Liver (tissue), 9 donors: Measurements from ENCODE around the gene SH2B3. TPM values are rescaled to one million over a fixed set of nuclear protein-coding genes. Genes with fewer than 3 reads are reported as not detected.

Experiments used
- DNase-seq: peaks from one replicate; pipeline ENCODE4 v3.0.0-alpha.2; 2017; ENCODE audit warnings: low spot score
- H3K27ac ChIP-seq, 2 donors: one replicate each; pipeline ENCODE4 v1.7.0; 2013; ENCODE audit warnings: inconsistent platforms in 2 of 2, low read length in 2 of 2, control low read depth in 1 of 2, low read depth in 1 of 2, mild to moderate bottlenecking in 1 of 2
- H3K27me3 ChIP-seq, 4 donors: one replicate each; pipeline versions ENCODE4 v1.6.1 to v1.7.0; 2013; ENCODE audit warnings: low read length in 3 of 4, inconsistent platforms in 1 of 4, mild to moderate bottlenecking in 1 of 4, moderate library complexity in 1 of 4; ENCODE audit not compliant: control insufficient read depth in 4 of 4, insufficient read depth in 4 of 4
- H3K36me3 ChIP-seq, 4 donors: one replicate each; pipeline versions ENCODE4 v1.6.1 to v1.7.0; 2013; ENCODE audit warnings: low read length in 3 of 4, mild to moderate bottlenecking in 3 of 4, low read depth in 1 of 4, moderate library complexity in 1 of 4; ENCODE audit not compliant: control insufficient read depth in 4 of 4, insufficient read depth in 3 of 4
- H3K4me1 ChIP-seq, 4 donors: one replicate each; pipeline versions ENCODE4 v1.6.1 to v1.7.0; 2013; ENCODE audit warnings: low read length in 3 of 4, mild to moderate bottlenecking in 3 of 4, moderate library complexity in 1 of 4; ENCODE audit not compliant: control insufficient read depth in 4 of 4, insufficient read depth in 4 of 4
- H3K4me3 ChIP-seq, 3 donors: one replicate each; pipeline versions ENCODE4 v1.6.1 to v1.7.0; 2013; ENCODE audit warnings: low read length in 3 of 3, control low read depth in 1 of 3, low read depth in 1 of 3, mild to moderate bottlenecking in 1 of 3
- H3K9ac ChIP-seq, 2 donors: one replicate each; pipeline ENCODE4 v1.7.0; 2013; ENCODE audit warnings: low read length in 2 of 2, mild to moderate bottlenecking in 2 of 2, moderate library complexity in 2 of 2, control low read depth in 1 of 2, low read depth in 1 of 2
- H3K9me3 ChIP-seq, 4 donors: one replicate each; pipeline versions ENCODE4 v1.6.1 to v1.7.0; 2013; ENCODE audit warnings: low read length in 3 of 4; ENCODE audit not compliant: control insufficient read depth in 4 of 4
- EGR1 ChIP-seq, 2 donors: IDR thresholded peaks; 2 replicates each; pipeline ENCODE4 v1.6.1; 2016 to 2018; ENCODE audit warnings: antibody characterized with exemption in 2 of 2, low read depth in 2 of 2
- FOXA1 ChIP-seq: IDR thresholded peaks from 2 replicates; pipeline ENCODE4 v1.6.1; 2016; ENCODE audit warnings: antibody characterized with exemption
- FOXA2 ChIP-seq: IDR thresholded peaks from 2 replicates; pipeline ENCODE4 v1.6.1; 2016; ENCODE audit warnings: antibody characterized with exemption
- GABPA ChIP-seq, 2 donors: IDR thresholded peaks in 1 of 2; conservative IDR thresholded peaks in 1 of 2; 2 replicates each; pipeline ENCODE4 v1.6.1; 2016; ENCODE audit warnings: antibody characterized with exemption in 2 of 2, mild to moderate bottlenecking in 1 of 2, moderate library complexity in 1 of 2
- HNF4A ChIP-seq, 2 donors: conservative IDR thresholded peaks; 2 replicates each; pipeline ENCODE4 v1.6.1; 2016; ENCODE audit warnings: antibody characterized with exemption in 2 of 2, mild to moderate bottlenecking in 2 of 2
- HNF4G ChIP-seq: IDR thresholded peaks from 2 replicates; pipeline ENCODE4 v1.6.1; 2016; ENCODE audit warnings: antibody characterized with exemption
- JUND ChIP-seq, 2 donors: IDR thresholded peaks; 2 replicates each; pipeline ENCODE4 v1.6.1; 2016; ENCODE audit warnings: antibody characterized with exemption in 2 of 2
- NR2F2 ChIP-seq: IDR thresholded peaks from 2 replicates; pipeline ENCODE4 v1.6.1; 2016; ENCODE audit warnings: antibody characterized with exemption
- RAD21 ChIP-seq, 2 donors: IDR thresholded peaks; 2 replicates each; pipeline ENCODE4 v1.6.1; 2016; ENCODE audit warnings: antibody characterized with exemption in 2 of 2, mild to moderate bottlenecking in 2 of 2
- RXRA ChIP-seq, 2 donors: IDR thresholded peaks; 2 replicates each; pipeline ENCODE4 v1.6.1; 2017 to 2018; ENCODE audit warnings: antibody characterized with exemption in 2 of 2, mild to moderate bottlenecking in 1 of 2
- SP1 ChIP-seq: IDR thresholded peaks from 2 replicates; pipeline ENCODE4 v1.6.1; 2018; ENCODE audit warnings: antibody characterized with exemption, mild to moderate bottlenecking
- TAF1 ChIP-seq: conservative IDR thresholded peaks from 2 replicates; pipeline ENCODE4 v1.6.1; 2016; ENCODE audit warnings: antibody characterized with exemption, mild to moderate bottlenecking
- YY1 ChIP-seq: IDR thresholded peaks from 2 replicates; pipeline ENCODE4 v1.6.1; 2016; ENCODE audit warnings: antibody characterized with exemption, mild to moderate bottlenecking
- WGBS: extraction: QIAGEN DNeasy Blood & Tissue Kit; methylation state at CpG from one replicate; pipeline ENCODE4 v1.1.7; 2013; 5-methylcytosine and 5-hydroxymethylcytosine counted together
- polyA plus RNA-seq, 2 donors: library from polyadenylated mRNA; stranded (reverse) in 1 of 2; unstranded in 1 of 2; fragments of 200-250 nt in 1 of 2; fragments of >200 nt in 1 of 2; fragmentation: Nextera tagmentation in 1 of 2; extraction: Ambion mirVana in 1 of 2; gene quantifications; one replicate each; pipeline versions ENCODE4 v1.2.1 to v1.2.3, GENCODE V29; 2013 to 2015
- total RNA-seq, 2 donors: library from RNA; depleted of rRNA; stranded (reverse); fragments of >200 nt; gene quantifications; one replicate each; pipeline ENCODE4 v1.2.3, GENCODE V29; 2014
- TF ChIP-seq, protein P1 (sequence below): fragments of 150-350 bp; IDR thresholded peaks from 2 replicates; pipeline ENCODE4 v1.5.1; 2017; ENCODE audit warnings: improper control_type of control experiment, low read depth, low read length; ENCODE audit not compliant: missing input control
- TF ChIP-seq, protein P2 (sequence below): IDR thresholded peaks from 2 replicates; pipeline ENCODE4 v1.6.1; 2016; ENCODE audit warnings: antibody characterized with exemption, mild to moderate bottlenecking
- TF ChIP-seq, protein P3 (sequence below): IDR thresholded peaks from 2 replicates; pipeline ENCODE4 v1.6.1; 2016; ENCODE audit warnings: antibody characterized with exemption
- TF ChIP-seq, protein P4 (sequence below): IDR thresholded peaks from 2 replicates; pipeline ENCODE4 v1.6.1; 2016; ENCODE audit warnings: antibody characterized with exemption
- TF ChIP-seq, protein P5 (sequence below): IDR thresholded peaks from 2 replicates; pipeline ENCODE4 v1.6.1; 2016; ENCODE audit warnings: antibody characterized with exemption
- donor health status: healthy.
- donor health status: healthy.
- donor health status: healthy.
- donor health status: healthy.
- donor health status: healthy.

The SH2B3 gene
- total and polyA plus RNA-seq, 4 donors, result 4.4 to 18.7 (median 8.8) TPM

DNA sequence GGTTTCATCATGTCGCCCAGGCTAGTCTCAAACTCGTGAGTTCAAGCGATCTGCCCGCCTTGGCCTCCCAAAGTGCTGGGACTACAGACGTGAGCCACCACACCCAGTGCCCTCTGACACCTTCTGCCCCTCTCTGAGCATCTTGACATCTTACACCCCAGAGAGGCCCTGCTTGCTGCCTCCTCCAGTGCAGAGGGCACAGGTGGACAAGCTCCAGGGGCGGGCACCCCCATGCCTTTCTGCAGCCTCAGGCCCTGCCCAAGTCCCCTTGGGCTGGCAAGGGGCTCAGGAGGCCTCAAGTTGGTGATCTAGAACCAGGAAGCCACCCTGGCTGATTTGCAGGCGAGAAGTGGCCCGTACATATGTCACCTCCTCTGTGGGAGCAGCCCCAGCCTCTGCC is 11.2 kb upstream of the SH2B3 start:
- H3K27me3 ChIP-seq, result no peaks in the 10 kb centered on the region
- TF ChIP-seq, protein P1, sequence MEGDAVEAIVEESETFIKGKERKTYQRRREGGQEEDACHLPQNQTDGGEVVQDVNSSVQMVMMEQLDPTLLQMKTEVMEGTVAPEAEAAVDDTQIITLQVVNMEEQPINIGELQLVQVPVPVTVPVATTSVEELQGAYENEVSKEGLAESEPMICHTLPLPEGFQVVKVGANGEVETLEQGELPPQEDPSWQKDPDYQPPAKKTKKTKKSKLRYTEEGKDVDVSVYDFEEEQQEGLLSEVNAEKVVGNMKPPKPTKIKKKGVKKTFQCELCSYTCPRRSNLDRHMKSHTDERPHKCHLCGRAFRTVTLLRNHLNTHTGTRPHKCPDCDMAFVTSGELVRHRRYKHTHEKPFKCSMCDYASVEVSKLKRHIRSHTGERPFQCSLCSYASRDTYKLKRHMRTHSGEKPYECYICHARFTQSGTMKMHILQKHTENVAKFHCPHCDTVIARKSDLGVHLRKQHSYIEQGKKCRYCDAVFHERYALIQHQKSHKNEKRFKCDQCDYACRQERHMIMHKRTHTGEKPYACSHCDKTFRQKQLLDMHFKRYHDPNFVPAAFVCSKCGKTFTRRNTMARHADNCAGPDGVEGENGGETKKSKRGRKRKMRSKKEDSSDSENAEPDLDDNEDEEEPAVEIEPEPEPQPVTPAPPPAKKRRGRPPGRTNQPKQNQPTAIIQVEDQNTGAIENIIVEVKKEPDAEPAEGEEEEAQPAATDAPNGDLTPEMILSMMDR, result no peak
- TF ChIP-seq FOXA2, result no peak
- TF ChIP-seq RXRA (IDR thresholded peaks at IDR 0.05), result no peak
- TF ChIP-seq HNF4G, result no peak
- no peak for TF ChIP-seq JUND (IDR thresholded peaks at IDR 0.05)
- TF ChIP-seq NR2F2, result no peak
- TF ChIP-seq HNF4A (conservative IDR thresholded peaks at IDR 0.05), result no peak
- TF ChIP-seq, protein P2, sequence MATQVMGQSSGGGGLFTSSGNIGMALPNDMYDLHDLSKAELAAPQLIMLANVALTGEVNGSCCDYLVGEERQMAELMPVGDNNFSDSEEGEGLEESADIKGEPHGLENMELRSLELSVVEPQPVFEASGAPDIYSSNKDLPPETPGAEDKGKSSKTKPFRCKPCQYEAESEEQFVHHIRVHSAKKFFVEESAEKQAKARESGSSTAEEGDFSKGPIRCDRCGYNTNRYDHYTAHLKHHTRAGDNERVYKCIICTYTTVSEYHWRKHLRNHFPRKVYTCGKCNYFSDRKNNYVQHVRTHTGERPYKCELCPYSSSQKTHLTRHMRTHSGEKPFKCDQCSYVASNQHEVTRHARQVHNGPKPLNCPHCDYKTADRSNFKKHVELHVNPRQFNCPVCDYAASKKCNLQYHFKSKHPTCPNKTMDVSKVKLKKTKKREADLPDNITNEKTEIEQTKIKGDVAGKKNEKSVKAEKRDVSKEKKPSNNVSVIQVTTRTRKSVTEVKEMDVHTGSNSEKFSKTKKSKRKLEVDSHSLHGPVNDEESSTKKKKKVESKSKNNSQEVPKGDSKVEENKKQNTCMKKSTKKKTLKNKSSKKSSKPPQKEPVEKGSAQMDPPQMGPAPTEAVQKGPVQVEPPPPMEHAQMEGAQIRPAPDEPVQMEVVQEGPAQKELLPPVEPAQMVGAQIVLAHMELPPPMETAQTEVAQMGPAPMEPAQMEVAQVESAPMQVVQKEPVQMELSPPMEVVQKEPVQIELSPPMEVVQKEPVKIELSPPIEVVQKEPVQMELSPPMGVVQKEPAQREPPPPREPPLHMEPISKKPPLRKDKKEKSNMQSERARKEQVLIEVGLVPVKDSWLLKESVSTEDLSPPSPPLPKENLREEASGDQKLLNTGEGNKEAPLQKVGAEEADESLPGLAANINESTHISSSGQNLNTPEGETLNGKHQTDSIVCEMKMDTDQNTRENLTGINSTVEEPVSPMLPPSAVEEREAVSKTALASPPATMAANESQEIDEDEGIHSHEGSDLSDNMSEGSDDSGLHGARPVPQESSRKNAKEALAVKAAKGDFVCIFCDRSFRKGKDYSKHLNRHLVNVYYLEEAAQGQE, result no peak
- no peak for TF ChIP-seq YY1
- TF ChIP-seq RAD21 (IDR thresholded peaks at IDR 0.05), result no peak
- TF ChIP-seq EGR1 (IDR thresholded peaks at IDR 0.05; ENCODE audit: low read depth in 2 of 2), result no peak
- no peak overlapping the region for H3K27ac ChIP-seq
- 92% methylated on average over 8 of the region's 8 CpGs for WGBS
- H3K9ac ChIP-seq, result no peak overlapping the region
- no peaks in the 10 kb centered on the region for H3K36me3 ChIP-seq
- H3K9me3 ChIP-seq, result no peaks in the 10 kb centered on the region
- peaks cover 0 to 5% (median 2%) of the 10 kb centered on the region in 4 donors for H3K4me1 ChIP-seq
- DNase-seq, result no peak
- H3K4me3 ChIP-seq, result no peak overlapping the region

DNA sequence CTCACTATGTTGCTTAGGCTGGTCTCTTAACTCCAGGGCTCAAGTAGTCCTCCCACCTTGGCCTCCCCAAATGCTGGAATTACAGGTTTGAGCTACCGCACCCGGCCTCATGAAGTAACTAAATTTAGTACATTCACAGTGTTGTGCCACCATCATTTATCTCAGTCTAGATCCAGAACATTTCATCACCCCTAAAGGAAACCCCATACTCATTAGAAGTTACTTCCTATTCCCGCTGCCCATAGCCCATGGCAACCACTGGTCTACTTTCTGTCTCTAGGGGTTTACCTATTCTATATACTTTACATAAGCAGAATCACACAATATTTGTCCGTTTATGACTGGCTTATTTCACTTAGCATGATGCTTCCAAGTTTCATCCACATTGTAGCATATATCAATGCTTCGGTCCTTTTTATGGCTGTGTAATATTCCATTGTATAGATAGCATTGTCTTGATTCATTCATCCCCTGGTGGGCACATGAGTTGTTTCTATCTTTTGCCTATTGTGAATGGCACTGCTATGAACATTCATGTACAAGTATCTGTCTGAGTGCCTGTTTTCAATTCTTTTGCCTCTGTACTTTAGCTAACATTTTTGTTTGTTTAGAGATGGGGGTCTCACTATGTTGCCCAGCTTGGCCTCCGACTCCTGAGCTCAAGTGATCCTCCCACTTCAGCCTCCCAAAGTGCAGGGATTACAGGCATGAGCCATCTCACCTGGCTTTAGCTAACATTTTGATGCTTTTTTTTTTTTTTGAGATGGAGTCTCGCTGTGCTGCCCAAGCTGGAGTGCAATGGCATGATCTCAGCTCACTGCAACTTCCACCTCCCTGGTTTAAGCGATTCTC is 10.2 kb upstream of the SH2B3 start:
- H3K27ac ChIP-seq, result no peak overlapping the region
- no peaks in the 10 kb centered on the region for H3K36me3 ChIP-seq
- H3K4me1 ChIP-seq, result peaks cover 0 to 5% (median 2%) of the 10 kb centered on the region in 4 donors
- 90% methylated on average over 8 of the region's 8 CpGs for WGBS
- H3K9ac ChIP-seq, result no peak overlapping the region
- H3K27me3 ChIP-seq, result no peaks in the 10 kb centered on the region
- no peaks in the 10 kb centered on the region for H3K9me3 ChIP-seq
- DNase-seq, result no peak
- no peak overlapping the region for H3K4me3 ChIP-seq
- TF ChIP-seq, protein P3, sequence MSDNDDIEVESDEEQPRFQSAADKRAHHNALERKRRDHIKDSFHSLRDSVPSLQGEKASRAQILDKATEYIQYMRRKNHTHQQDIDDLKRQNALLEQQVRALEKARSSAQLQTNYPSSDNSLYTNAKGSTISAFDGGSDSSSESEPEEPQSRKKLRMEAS, result no peak
- TF ChIP-seq NR2F2 (no peak), SP1 (no peak), HNF4A (conservative IDR thresholded peaks at IDR 0.05) (no peak), EGR1 (IDR thresholded peaks at IDR 0.05; ENCODE audit: low read depth in 2 of 2) (no peak), YY1 (no peak), FOXA2 (no peak), RAD21 (IDR thresholded peaks at IDR 0.05) (no peak), JUND (IDR thresholded peaks at IDR 0.05) (no peak), RXRA (IDR thresholded peaks at IDR 0.05) (no peak), FOXA1 (no peak), TAF1 (no peak), GABPA (IDR thresholded peaks at IDR 0.05 in 1 of 2, conservative IDR thresholded peaks at IDR 0.05 in 1 of 2) (no peak), HNF4G (no peak)
- TF ChIP-seq, protein P4, sequence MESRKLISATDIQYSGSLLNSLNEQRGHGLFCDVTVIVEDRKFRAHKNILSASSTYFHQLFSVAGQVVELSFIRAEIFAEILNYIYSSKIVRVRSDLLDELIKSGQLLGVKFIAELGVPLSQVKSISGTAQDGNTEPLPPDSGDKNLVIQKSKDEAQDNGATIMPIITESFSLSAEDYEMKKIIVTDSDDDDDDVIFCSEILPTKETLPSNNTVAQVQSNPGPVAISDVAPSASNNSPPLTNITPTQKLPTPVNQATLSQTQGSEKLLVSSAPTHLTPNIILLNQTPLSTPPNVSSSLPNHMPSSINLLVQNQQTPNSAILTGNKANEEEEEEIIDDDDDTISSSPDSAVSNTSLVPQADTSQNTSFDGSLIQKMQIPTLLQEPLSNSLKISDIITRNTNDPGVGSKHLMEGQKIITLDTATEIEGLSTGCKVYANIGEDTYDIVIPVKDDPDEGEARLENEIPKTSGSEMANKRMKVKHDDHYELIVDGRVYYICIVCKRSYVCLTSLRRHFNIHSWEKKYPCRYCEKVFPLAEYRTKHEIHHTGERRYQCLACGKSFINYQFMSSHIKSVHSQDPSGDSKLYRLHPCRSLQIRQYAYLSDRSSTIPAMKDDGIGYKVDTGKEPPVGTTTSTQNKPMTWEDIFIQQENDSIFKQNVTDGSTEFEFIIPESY, result no peak
- TF ChIP-seq, protein P5, sequence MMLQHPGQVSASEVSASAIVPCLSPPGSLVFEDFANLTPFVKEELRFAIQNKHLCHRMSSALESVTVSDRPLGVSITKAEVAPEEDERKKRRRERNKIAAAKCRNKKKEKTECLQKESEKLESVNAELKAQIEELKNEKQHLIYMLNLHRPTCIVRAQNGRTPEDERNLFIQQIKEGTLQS, result no peak
- TF ChIP-seq, protein P2, result no peak
